ELR (cell line): ENCODE data around the gene CYP2C19.
"Not testable (repeated sequence)": the region's sequence is repeated elsewhere in the genome, so short reads cannot be mapped to it uniquely, and the experiment has no call there.

Experiments used
- DNase-seq: peaks from one replicate; pipeline ENCODE4 v3.0.0-alpha.2; 2015; ENCODE audit warnings: low read depth

Gene CYP2C19

GRCh38 chr10:94889123-94889522, 126.6 kb downstream of the CYP2C19 start:
- DNase-seq = no peak

- DNase-seq = no peak
Measured at GRCh38 chr10:94890264-94891022, 128.0 kb downstream of the CYP2C19 start.

- DNase-seq = not testable (repeated sequence)
Measured at GRCh38 chr10:94898414-94898813, 135.9 kb downstream of the CYP2C19 start.

- no peak for DNase-seq
Measured at GRCh38 chr10:94902080-94902479, 139.6 kb downstream of the CYP2C19 start.

GRCh38 chr10:94902570-94902969, 140.1 kb downstream of the CYP2C19 start:
- no peak for DNase-seq
